CD14-positive monocyte (primary cell): ENCODE measurements around the gene TACC3. TPM values are rescaled to one million over a fixed set of nuclear protein-coding genes. Genes with fewer than 3 reads are reported as not detected.
A peak's percentile ranks its signal among the peaks of the same experiment; 100 is the strongest.

Experiments used
- DNase-seq, 3 donors: peaks; one replicate each; pipeline ENCODE4 v3.0.0-alpha.2; 2011 to 2022
- H2AFZ ChIP-seq: 2 replicates; pipeline ENCODE4 v1.6.0; 2012; ENCODE audit warnings: mild to moderate bottlenecking, low read depth, low read length, inconsistent platforms; ENCODE audit not compliant: insufficient read depth, poor library complexity, severe bottlenecking
- H3K27ac ChIP-seq, 2 donors: 1 replicate in 1 of 2; 2 replicates in 1 of 2; pipeline ENCODE4 v1.5.1; 2012 to 2013; ENCODE audit warnings: low read length in 2 of 2, control low read depth in 1 of 2, inconsistent platforms in 1 of 2, low read depth in 1 of 2, mild to moderate bottlenecking in 1 of 2
- H3K27me3 ChIP-seq, 2 donors: one replicate each; pipeline versions ENCODE4 v1.6.0 to v1.6.1; 2011 to 2013; ENCODE audit warnings: low read length in 2 of 2; ENCODE audit not compliant: control insufficient read depth in 2 of 2, insufficient read depth in 2 of 2
- H3K36me3 ChIP-seq, 2 donors: replicated peaks in 1 of 2; 1 replicate in 1 of 2; 2 replicates in 1 of 2; pipeline versions ENCODE4 v1.5.1 to v1.6.1; 2012 to 2013; ENCODE audit warnings: low read length in 2 of 2, control low read depth in 1 of 2, inconsistent platforms in 1 of 2, mild to moderate bottlenecking in 1 of 2; ENCODE audit not compliant: insufficient read depth in 2 of 2, control insufficient read depth in 1 of 2
- H3K4me1 ChIP-seq, 2 donors: 1 replicate in 1 of 2; 2 replicates in 1 of 2; pipeline versions ENCODE4 v1.5.1 to v1.6.1; 2012 to 2013; ENCODE audit warnings: low read length in 2 of 2, control low read depth in 1 of 2, inconsistent platforms in 1 of 2, mild to moderate bottlenecking in 1 of 2, moderate library complexity in 1 of 2; ENCODE audit not compliant: insufficient read depth in 2 of 2, control insufficient read depth in 1 of 2
- H3K4me2 ChIP-seq: replicated peaks from 2 replicates; pipeline ENCODE3; 2012; ENCODE audit warnings: low read length, moderate library complexity, mild to moderate bottlenecking; ENCODE audit not compliant: poor library complexity, severe bottlenecking; ENCODE audit errors: extremely low read depth
- H3K4me3 ChIP-seq, 3 experiments: fragments of 200-600 bp in 1 of 3; sonication (generic) in 1 of 3; replicated peaks in 1 of 3; 1 replicate in 2 of 3; 2 replicates in 1 of 3; pipeline ENCODE4 v1.5.1; 2011 to 2013; ENCODE audit warnings: low read length in 3 of 3, mild to moderate bottlenecking in 3 of 3, control low read depth in 2 of 3, low read depth in 2 of 3, inconsistent platforms in 1 of 3, moderate library complexity in 1 of 3
- H3K79me2 ChIP-seq: 2 replicates; pipeline ENCODE4 v1.6.0; 2012; ENCODE audit warnings: mild to moderate bottlenecking, control low read depth, inconsistent platforms, low read length, moderate library complexity; ENCODE audit not compliant: insufficient read depth
- H3K9ac ChIP-seq: 2 replicates; pipeline ENCODE4 v1.6.0; 2017; ENCODE audit warnings: low read length, mild to moderate bottlenecking; ENCODE audit not compliant: insufficient read depth, poor library complexity, severe bottlenecking
- H3K9me3 ChIP-seq, 2 donors: replicated peaks in 1 of 2; 1 replicate in 1 of 2; 2 replicates in 1 of 2; pipeline versions ENCODE4 v1.5.1 to v1.6.1; 2012 to 2013; ENCODE audit warnings: low read length in 2 of 2, control low read depth in 1 of 2; ENCODE audit not compliant: control insufficient read depth in 1 of 2, insufficient read depth in 1 of 2
- H4K20me1 ChIP-seq: 2 replicates; pipeline ENCODE4 v1.6.0; 2012; ENCODE audit warnings: mild to moderate bottlenecking, low read length, control low read depth, moderate library complexity; ENCODE audit not compliant: insufficient read depth
- H3K27ac Mint-ChIP-seq, 7 donors: one replicate each; pipeline ENCODE4 v1.8.0; 2020; ENCODE audit warnings: mild to moderate bottlenecking in 7 of 7, mixed read lengths in 7 of 7, moderate library complexity in 6 of 7, inconsistent platforms in 2 of 7
- H3K27me3 Mint-ChIP-seq, 3 donors: one replicate each; pipeline ENCODE4 v1.8.0; 2021 to 2022; ENCODE audit warnings: low read depth in 3 of 3, mild to moderate bottlenecking in 3 of 3, mixed read lengths in 3 of 3, moderate library complexity in 3 of 3, inconsistent platforms in 1 of 3
- H3K36me3 Mint-ChIP-seq, 2 donors: one replicate each; pipeline ENCODE4 v1.8.0; 2020; ENCODE audit warnings: mixed read lengths in 2 of 2, inconsistent platforms in 1 of 2, mild to moderate bottlenecking in 1 of 2
- H3K4me1 Mint-ChIP-seq: one replicate; pipeline ENCODE4 v1.8.0; 2020; ENCODE audit warnings: mild to moderate bottlenecking, mixed read lengths
- H3K4me3 Mint-ChIP-seq, 2 donors: one replicate each; pipeline ENCODE4 v1.8.0; 2020; ENCODE audit warnings: mild to moderate bottlenecking in 2 of 2, mixed read lengths in 2 of 2, moderate library complexity in 1 of 2
- H3K9me3 Mint-ChIP-seq, 7 donors: one replicate each; pipeline ENCODE4 v1.8.0; 2020 to 2022; ENCODE audit warnings: mixed read lengths in 7 of 7, mild to moderate bottlenecking in 6 of 7, moderate library complexity in 6 of 7, inconsistent platforms in 2 of 7
- CTCF ChIP-seq: fragments of 200-600 bp; IDR thresholded peaks from one replicate; pipeline ENCODE4 v1.8.0; 2022; ENCODE audit warnings: antibody characterized with exemption, mild to moderate bottlenecking
- WGBS: methylation state at CpG from one replicate; pipeline ENCODE4 v1.1.5; 2013; ENCODE audit warnings: missing lambda C conversion rate; ENCODE audit not compliant: insufficient coverage; 5-methylcytosine and 5-hydroxymethylcytosine counted together
- intact Hi-C, 2 donors: fragments of 100-400 bp; cut with micrococcal nuclease; formaldehyde crosslinking; loops; one replicate each; pipeline versions ENCODE4 v1.15.0 to v1.15.1; 2023
- polyA plus RNA-seq, 3 donors: library from polyadenylated mRNA; depleted of rRNA in 1 of 3; unstranded in 2 of 3; stranded (reverse) in 1 of 3; fragments of 300-500 nt in 2 of 3; fragments of >200 nt in 1 of 3; fragmentation: Illumina TruSeq in 2 of 3; gene quantifications; 1 replicate in 2 of 3; 2 replicates in 1 of 3; pipeline ENCODE4 v1.2.3, GENCODE V29; 2012 to 2021

Gene TACC3
- polyA plus RNA-seq, 3 donors, result 43.7 to 84.2 (median 56.6) TPM

- H3K9me3 ChIP-seq, result no peaks in the 10 kb centered on the region
- Mint-ChIP-seq H3K27ac (no peak overlapping the region), H3K4me1 (no peaks in the 10 kb centered on the region), H3K27me3 (peaks cover 3 to 25% (median 8%) of the 10 kb centered on the region in 3 donors), H3K36me3 (no peaks in the 10 kb centered on the region), H3K4me3 (no peak overlapping the region), H3K9me3 (no peaks in the 10 kb centered on the region)
- intact Hi-C loops, result no loop called here
- no peak overlapping the region for H3K9ac ChIP-seq
- no peaks in the 10 kb centered on the region for H4K20me1 ChIP-seq
- H3K79me2 ChIP-seq, result no peaks in the 10 kb centered on the region
- H2AFZ ChIP-seq, result no peak overlapping the region
- H3K4me2 ChIP-seq, result no peak overlapping the region
- no peak for TF ChIP-seq CTCF
- H3K36me3 ChIP-seq, result no peaks in the 10 kb centered on the region
- no peak overlapping the region for H3K4me3 ChIP-seq
- WGBS, result 97% methylated on average over 7 of the region's 10 CpGs
- H3K27me3 ChIP-seq, result peaks cover 0 to 13% of the 10 kb centered on the region in 2 donors
- H3K4me1 ChIP-seq, result no peaks in the 10 kb centered on the region
- no peak for DNase-seq
- H3K27ac ChIP-seq, result no peak overlapping the region
Observed at GRCh38 chr4:1773754-1774153, 52.4 kb downstream of the TACC3 start.

GRCh38 chr4:1775731-1776500 lies 54.6 kb downstream of the TACC3 start:
- H3K9ac ChIP-seq, result no peak overlapping the region
- no peaks in the 10 kb centered on the region for H3K79me2 ChIP-seq
- H3K27ac Mint-ChIP-seq, result peak overlapping the region in 1 of 7 donors; percentile 60
- H3K27me3 ChIP-seq, result peaks cover 0 to 4% of the 10 kb centered on the region in 2 donors
- no peaks in the 10 kb centered on the region for H3K4me1 ChIP-seq
- no peak overlapping the region for H3K27ac ChIP-seq
- no peak overlapping the region for H2AFZ ChIP-seq
- H4K20me1 ChIP-seq, result no peaks in the 10 kb centered on the region
- H3K4me3 Mint-ChIP-seq, result no peak overlapping the region
- no peak for DNase-seq
- no peaks in the 10 kb centered on the region for H3K9me3 ChIP-seq
- H3K4me3 ChIP-seq, result no peak overlapping the region
- 74% methylated on average over 20 of the region's 23 CpGs for WGBS
- no peaks in the 10 kb centered on the region for H3K36me3 ChIP-seq
- no peaks in the 10 kb centered on the region for H3K9me3 Mint-ChIP-seq
- no peak overlapping the region for H3K4me2 ChIP-seq
- no peaks in the 10 kb centered on the region for H3K4me1 Mint-ChIP-seq
- peaks cover 2 to 10% (median 4%) of the 10 kb centered on the region in 3 donors for H3K27me3 Mint-ChIP-seq
- no peak for TF ChIP-seq CTCF
- intact Hi-C loops, result no loop called here
- H3K36me3 Mint-ChIP-seq, result no peaks in the 10 kb centered on the region
